ENCODE data around the gene NSDHL. TPM values are rescaled to one million over a fixed set of nuclear protein-coding genes. Genes with fewer than 3 reads are reported as not detected.
A peak's percentile ranks its signal among the peaks of the same experiment; 100 is the strongest.

The NSDHL gene
- total RNA-seq, 1 donor from 2014 or later, result 28.2 TPM

- DNase-seq (ENCODE audit: low read depth), result no peak
Measured at GRCh38 chrX:152892999-152893891, 62.4 kb downstream of the NSDHL start.

DNA sequence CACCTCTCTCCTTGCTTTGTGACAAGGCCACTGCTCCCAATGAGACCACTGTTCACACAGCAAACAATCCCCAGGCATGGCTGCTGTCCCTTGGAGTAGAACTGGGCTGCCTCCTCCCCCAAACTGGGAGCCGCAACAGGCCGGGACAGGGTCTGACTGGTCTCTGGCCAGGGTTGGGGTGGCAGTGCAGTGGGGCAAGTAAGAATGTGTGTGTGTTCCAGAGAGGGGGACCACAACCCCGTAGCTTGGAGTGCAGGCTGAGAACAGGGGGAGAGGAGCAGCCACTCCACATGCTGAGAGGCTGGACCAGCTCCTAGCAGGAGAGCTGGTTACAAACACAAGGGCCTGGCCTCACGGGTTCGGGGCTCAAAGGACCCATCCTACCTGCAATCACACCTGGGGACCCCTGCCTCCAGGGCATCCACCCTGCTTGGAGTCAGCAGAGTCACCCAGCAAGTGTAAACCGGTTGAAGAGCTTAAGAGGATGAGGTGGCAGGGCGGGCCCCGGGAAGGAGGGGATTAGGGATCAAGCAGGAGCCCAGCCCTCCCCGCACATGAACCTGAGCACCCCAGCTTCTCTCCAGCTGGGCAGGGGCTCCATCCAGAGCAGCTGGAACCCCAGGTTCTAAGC lies 63.2 kb downstream of the NSDHL start:
- DNase-seq (ENCODE audit: low read depth), result no peak

DNA sequence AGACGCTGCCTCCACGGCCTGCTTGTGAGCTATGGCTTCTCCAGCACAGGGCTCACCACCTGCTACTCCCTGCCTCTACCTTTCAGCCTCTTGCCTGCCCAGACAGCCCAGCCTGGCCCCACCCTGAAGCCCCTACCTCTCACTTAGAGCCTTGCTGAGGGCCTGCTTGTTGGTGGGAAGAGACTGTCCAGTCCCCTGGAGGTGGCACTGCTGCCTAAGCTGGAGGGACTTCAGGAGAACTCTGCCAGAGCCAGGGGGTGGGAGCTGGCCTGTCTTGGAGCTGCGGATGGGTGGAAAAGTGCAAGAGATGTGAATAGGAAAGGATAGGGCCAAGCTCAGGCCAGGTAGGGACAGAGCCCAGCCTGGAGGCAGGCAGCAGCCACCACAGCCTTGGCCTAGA lies 64.3 kb downstream of the NSDHL start:
- DNase-seq (ENCODE audit: low read depth), result no peak

DNA sequence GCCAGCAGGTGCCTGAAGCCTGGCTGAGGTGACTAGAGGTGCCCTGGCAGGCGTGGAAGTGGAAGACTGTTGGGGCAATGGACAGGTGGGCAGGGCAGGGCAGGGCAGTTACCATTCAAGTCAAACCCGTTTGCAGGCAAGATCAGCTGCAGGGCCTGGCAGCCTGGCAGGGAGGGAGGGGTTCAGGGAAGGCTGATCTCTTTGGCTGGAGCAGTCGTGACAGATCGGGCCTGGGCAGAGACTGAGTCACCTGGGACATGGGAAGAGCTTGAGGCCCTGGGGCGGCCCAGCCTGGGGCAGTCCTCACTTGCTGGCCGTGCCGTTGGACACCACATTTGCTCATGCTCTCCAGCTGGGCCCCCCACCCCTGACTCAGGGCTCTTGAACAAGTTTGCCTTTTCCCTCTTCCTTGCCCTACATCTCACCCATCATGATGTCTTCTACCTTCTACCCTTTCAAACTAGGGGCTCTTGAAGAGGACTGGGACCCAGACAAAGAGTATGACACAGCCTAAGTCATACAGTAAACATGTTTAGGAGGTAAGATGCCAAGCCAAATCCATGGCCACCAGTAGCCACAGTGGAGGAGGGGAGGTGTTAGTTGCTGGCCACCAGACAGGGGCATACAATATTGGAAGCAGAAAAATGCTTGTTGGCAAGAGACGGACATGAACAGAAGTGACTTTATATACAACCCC lies 65.0 kb downstream of the NSDHL start:
- DNase-seq (ENCODE audit: low read depth), result no peak

DNA sequence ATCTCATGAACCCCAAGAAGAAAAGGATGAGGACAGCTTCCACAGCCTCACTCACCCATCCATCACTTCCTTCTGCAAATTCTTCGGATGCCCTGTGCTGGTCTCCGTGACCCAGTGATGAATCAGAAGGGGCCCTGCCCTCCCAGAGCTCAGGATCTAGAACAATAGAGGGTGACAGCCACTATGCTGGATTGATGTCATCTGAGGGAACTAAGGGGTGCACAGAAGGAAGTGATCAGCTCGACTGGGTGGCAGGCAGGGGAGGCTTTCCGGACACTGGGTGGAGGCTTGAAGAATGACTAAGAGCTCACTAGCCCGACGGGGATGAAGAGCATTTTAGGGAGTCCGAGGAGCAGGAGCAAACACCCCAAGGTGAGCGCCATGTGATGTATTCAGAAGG lies 65.6 kb downstream of the NSDHL start:
- DNase-seq (ENCODE audit: low read depth), result no peak

DNA sequence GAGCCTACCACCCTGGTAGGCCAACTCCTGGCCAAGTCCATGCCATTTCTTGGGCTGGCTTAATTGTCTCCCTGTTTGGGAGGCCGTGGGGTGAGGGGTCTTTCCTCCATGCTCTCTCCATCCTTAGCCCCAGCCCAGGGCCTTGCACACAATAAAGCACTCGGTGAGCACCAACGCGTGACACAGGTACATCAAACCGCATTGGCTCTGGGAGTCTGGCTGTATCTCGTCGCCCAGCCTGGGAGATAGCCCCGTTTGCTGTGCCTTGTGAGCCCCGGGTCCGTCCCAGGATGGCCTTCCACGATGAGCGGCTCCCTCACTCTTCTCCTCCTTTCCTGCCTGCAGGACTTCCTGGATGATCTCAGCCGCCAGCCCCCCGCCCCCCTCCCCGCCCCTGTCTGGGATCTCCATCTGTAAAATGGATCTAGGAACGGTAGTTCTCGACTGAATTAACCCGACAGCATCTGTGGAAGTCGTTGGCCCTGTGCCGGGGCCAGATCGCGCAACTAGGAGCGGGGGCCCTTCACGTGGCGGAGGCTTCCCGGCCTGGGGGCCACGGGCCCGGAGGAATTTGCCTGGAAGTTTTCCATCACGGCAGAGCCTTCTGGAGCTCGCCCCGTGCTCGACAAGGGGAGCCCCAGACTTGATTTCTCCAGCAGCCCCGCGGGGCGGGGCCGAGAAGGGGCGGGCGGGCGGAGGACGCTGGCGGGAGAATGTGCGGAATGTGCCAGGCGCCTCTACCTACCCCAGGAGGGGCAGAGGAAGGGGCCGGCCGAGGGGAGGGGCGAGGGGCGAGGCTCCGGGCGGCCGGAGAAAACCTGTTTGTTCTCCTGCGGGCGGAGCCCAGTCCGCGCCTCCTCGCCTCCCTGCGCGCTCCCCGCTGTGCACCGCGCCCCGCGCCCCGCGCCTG lies 66.6 kb downstream of the NSDHL start, which contains the start of gene ZNF185:
TSS of gene ZNF185 (plus strand) at position 846 of the 910 bp plus-strand sequence. CDS start 16,423 bp downstream, outside the sequence.
- no peak for DNase-seq (ENCODE audit: low read depth)

DNA sequence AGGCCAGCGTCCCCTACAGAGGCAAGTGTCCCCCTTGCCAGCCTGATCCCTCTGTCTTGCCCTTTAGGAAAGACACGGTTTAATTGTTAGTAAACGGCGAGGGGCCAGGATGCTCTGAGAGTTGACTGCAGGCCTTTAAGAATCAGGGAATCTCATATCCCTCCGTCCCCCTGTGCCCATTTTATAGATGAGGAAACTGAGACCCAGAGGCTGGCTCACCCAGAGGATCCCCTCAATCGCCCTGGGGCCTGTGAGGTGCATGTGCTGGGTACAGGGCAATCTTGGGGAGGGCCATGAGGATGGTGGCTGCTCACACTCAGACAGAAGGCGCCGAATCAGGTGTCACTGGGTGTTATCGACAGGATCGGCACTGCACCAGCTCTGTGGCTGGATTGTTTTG lies 67.6 kb downstream of the NSDHL start:
- DNase-seq (ENCODE audit: low read depth), result no peak

DNA sequence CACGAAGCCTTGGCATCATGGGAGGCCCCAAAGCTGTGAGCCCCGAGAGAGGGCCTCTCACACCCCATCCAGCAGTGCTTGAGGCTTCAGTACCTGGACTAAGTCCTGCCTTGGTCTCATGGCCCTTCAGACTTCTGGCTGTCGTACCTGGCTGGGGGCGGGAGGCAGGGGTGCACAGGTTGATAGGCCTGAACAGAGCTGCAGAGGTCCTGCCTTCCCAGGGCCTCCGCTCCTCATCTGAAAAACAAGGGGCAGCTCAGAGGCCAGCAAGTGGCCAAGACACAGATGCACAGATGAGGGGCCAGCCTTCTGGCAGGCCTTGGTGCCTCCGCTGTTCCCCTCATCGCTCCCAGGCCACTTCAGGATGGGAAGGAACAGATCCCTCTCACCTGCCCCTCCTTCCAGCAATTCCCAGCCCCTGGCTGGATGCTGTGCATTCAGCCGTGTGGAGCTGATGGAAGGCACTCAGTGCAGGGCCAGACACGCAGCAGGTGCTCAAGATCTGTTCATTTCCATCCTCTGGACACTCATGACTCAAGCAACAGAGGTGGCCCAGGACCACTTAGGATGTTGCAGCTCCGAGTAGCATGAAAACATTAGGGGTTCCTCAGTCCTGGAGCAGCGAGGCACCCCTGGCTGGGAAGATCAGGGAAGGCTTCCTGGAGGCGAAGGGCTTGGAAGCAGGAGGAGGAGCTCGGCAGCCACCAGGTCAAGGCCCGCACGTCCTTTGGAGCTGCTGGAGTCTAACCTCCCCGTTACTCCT lies 68.4 kb downstream of the NSDHL start:
- DNase-seq (ENCODE audit: low read depth), result no peak

DNA sequence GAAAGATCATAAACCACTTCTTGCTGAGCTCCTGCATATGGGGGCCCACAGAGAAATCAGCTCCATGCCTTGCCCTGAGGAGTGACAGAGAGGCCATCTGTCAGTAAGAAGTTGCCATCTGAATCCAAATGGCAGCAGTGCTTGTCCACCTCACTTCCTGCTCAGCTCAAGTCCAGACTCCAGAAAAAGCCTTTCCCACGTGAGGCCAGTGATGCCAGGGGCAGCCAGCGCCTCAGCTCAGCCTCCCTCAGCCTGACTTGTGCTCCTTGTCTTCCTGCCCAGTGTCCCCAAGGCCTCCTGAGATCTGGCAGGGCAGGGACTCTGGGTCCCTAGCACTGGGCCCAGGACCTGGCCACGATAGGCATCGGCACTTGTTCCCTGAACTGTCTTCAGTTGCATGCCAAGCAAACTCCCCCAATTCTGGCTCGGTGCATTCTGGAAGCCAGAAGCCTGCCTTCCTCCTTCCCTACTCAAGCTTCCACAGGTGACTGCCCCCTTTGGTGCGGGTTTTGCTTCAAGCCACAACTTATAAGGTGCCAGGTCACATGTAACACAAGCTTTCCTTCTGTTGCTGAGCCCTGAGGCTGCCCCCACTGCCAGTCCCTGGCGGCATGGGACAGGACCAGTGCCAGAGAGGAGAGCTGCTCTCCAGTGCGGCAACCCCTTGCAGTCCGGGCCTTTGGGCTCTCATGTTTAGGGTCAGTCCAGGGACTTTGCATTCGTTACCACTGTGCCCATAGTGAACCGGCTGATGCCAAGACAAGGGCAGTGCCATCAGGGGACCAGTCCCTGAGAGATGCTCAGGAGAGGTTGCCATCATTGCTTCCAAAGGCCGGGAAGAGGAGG lies 69.2 kb downstream of the NSDHL start:
- DNase-seq (ENCODE audit: low read depth), result no peak

DNA sequence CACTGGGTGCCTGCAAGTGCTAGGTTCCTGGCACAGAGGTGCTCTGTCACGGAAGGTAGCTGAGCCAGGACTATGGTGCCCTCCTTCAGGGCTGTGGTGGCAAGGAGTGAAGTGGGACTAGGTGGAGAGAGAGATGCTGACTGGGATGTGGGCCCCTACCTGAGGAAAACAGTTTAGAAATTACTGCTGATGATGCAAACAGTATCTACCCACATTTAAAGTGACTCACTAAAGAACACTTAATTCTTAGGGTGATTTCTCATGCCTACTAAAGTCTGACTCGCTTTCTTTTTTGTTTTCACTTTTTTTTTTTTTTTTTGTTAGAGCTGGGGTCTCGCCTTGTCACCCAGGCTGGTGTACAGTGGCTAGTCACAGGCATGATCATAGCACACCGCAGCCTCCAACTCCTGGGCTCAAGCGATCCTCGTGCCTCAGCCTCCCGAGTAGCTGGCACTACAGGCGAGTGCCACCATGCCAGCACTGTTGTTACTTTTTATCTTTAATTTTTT lies 70.1 kb downstream of the NSDHL start:
- DNase-seq (ENCODE audit: low read depth), result no peak

DNA sequence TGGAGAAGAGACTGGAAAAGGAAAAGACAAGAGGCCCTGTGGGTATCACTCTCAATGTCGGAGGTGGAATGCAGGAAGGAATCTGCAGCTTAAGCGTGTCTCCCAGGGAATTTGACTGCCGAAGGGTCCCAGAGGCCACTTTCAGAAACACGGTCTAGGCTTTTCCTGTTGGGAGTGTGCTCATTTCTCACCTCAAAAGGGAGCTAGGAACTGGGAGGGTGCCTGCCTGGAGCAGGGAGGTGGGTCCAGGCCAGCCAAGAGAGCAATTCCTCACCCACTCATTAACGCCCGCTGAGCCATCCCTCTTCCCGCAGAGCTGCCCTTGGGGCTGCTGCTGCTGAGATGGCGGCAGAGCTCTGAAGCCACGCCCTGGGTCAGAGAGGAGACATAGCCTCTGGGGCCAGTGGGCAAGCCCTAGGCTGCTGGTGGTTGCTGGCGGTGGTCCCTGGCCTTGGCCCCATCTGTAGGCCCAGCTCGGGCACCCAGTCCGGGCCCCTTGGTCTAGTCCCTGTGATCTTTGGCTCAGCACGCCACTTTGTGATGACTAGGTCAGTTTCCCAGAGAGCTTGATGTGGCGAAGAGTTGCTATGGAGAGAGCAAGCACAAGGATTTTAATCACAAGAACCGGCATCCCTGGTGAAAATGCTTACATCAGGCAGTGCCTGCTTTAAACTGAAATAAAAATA lies 71.1 kb downstream of the NSDHL start:
- no peak for DNase-seq (ENCODE audit: low read depth)

GRCh38 chrX:152902502-152902820 lies 71.6 kb downstream of the NSDHL start:
- DNase-seq (ENCODE audit: low read depth), result no peak

DNA sequence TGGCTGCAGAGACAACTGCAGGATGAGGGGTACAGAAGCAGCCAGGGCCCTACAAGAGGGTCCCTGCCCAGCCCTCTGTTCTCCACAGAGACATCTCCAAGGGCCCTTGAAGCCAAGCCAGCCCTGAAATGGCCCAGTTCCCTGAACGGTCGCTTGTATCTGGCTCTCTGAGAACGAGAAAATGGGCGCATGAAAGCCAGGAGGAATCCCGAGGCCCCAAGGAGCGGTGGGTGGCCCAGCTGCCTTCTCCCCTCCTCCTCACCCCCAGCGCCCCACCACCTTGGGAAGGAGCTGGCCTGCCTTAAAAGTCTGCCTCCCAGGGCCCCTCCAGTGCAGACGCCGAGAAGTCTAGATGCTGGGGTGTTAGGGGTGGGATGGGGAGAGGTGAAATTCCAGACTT lies 72.7 kb downstream of the NSDHL start:
- no peak for DNase-seq (ENCODE audit: low read depth)

DNA sequence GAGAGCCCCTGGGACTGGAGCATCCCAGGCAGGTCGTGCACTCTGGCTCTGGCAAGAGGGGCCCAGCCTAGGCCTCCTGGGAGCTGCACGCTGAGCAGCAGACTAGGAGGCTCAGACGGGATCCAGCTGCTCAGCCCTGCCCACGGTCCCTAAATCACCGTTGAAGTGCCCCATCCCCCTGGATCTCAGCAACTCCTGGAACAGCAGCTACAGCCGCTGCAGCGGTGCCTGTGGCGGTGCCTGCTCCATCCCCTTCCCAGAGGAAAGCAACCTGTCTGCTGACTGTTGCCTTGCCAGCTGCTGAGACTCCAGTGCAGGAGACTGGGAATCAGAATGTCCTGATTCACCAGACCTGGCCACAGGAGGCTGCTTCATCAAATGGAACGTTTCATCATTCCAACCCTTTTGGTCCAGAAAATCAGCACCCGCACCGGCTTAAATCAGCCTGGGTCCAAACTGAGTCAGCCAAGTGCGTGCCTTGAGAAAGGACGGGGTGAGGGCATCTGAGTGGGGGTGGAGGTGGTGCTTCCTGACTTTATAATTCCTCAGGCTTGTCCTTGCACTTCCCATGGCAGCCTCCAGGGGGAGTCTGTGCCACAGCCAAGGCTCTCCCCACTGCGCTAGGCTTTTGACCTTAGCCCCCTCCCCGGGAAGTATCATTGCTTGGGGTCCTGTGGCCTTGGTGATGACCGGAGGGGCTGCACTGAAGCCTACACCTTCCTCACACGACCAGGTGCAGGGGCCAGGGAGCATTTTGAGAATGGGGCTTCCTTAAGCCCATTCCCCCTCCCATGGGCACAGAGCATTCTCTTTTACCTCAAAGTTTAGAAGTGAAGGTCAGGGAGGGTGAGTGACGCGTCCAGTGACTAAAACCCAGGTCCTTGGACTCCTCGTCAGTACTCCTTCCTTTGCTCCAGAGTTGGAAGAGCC lies 73.6 kb downstream of the NSDHL start:
- DNase-seq (ENCODE audit: low read depth), result peak; percentile 49

- peak; percentile 81 for DNase-seq (ENCODE audit: low read depth)
Measured at GRCh38 chrX:152905081-152905420, 74.2 kb downstream of the NSDHL start.

GRCh38 chrX:152907084-152907651 lies 76.3 kb downstream of the NSDHL start:
- DNase-seq (ENCODE audit: low read depth), result no peak

GRCh38 chrX:152908486-152908885 lies 77.6 kb downstream of the NSDHL start:
- no peak for DNase-seq (ENCODE audit: low read depth)
